ENCODE results near the gene PTH. TPM values are rescaled to one million over a fixed set of nuclear protein-coding genes. Genes with fewer than 3 reads are reported as not detected.

PTH gene
- total RNA-seq = not detected in 2 replicates

GRCh38 chr11:13495929-13496328, at the start of gene PTH:
Gene PTH, minus strand, starts transcription at chr11:13495997. Its CDS starts 3,142 bp downstream, at chr11:13492855.
- intact Hi-C loops (cut with micrococcal nuclease) = no loop called here

GRCh38 chr11:13538044-13538443, 42.2 kb upstream of the PTH start:
- intact Hi-C loops (cut with micrococcal nuclease) = no loop called here

- intact Hi-C loops (cut with micrococcal nuclease) = no loop called here
Observed at GRCh38 chr11:13535819-13536218, 40.0 kb upstream of the PTH start.

- intact Hi-C loops (cut with micrococcal nuclease) = no loop called here
Observed at GRCh38 chr11:13534358-13534757, 38.6 kb upstream of the PTH start.

GRCh38 chr11:13525257-13525656, 29.5 kb upstream of the PTH start:
- intact Hi-C loops (cut with micrococcal nuclease) = no loop called here

GRCh38 chr11:13503393-13503792, 7.6 kb upstream of the PTH start:
- intact Hi-C loops (cut with micrococcal nuclease) = no loop called here

- intact Hi-C loops (cut with micrococcal nuclease) = no loop called here
Observed at GRCh38 chr11:13502492-13502891, 6.7 kb upstream of the PTH start.

GRCh38 chr11:13494051-13494450, 1.7 kb downstream of the PTH start:
- intact Hi-C loops (cut with micrococcal nuclease) = no loop called here

- intact Hi-C loops (cut with micrococcal nuclease) = loop anchor here (2.0 kb wide), 1 partner anchor 761 kb away; no protein-coding TSS in a partner anchor
Observed at GRCh38 chr11:13487661-13488030, 8.2 kb downstream of the PTH start.

- intact Hi-C loops (cut with micrococcal nuclease) = loop anchor here (2.0 kb wide), 1 partner anchor 762 kb away; no protein-coding TSS in a partner anchor
Observed at GRCh38 chr11:13486926-13487660, 8.7 kb downstream of the PTH start.

- intact Hi-C loops (cut with micrococcal nuclease) = no loop called here
Observed at GRCh38 chr11:13480198-13480597, 15.6 kb downstream of the PTH start.

GRCh38 chr11:13479688-13480087, 16.1 kb downstream of the PTH start:
- intact Hi-C loops (cut with micrococcal nuclease) = no loop called here

GRCh38 chr11:13475091-13475490, 20.7 kb downstream of the PTH start:
- intact Hi-C loops (cut with micrococcal nuclease) = no loop called here

GRCh38 chr11:13473013-13473722, 22.6 kb downstream of the PTH start:
- intact Hi-C loops (cut with micrococcal nuclease) = no loop called here

- intact Hi-C loops (cut with micrococcal nuclease) = loop anchor here (10.0 kb wide), 1 partner anchor 264 kb away; no protein-coding TSS in a partner anchor
Observed at GRCh38 chr11:13468750-13469149, 27.0 kb downstream of the PTH start.

GRCh38 chr11:13465909-13466371, 29.9 kb downstream of the PTH start:
- intact Hi-C loops (cut with micrococcal nuclease) = loop anchor here (10.0 kb wide), 1 partner anchor 261 kb away; no protein-coding TSS in a partner anchor

GRCh38 chr11:13463779-13464290, 32.0 kb downstream of the PTH start:
- intact Hi-C loops (cut with micrococcal nuclease) = loop anchor here (1.0 to 10.0 kb wide), 7 partner anchors 77 to 1621 kb away; partner anchors contain the start of genes BMAL1 and FAR1

- intact Hi-C loops (cut with micrococcal nuclease) = loop anchor here (1.0 to 10.0 kb wide), 7 partner anchors 76 to 1620 kb away; partner anchors contain the start of genes BMAL1 and FAR1
Observed at GRCh38 chr11:13462901-13463778, 32.7 kb downstream of the PTH start, which contains the start of gene BTBD10. Gene BTBD10, minus strand, starts transcription at chr11:13463222. Its CDS starts 18,098 bp downstream, at chr11:13445124.

- intact Hi-C loops (cut with micrococcal nuclease) = loop anchor here (2.0 to 10.0 kb wide), 5 partner anchors 75 to 1620 kb away; no protein-coding TSS in a partner anchor
Observed at GRCh38 chr11:13462311-13462900, 33.4 kb downstream of the PTH start.

- intact Hi-C loops (cut with micrococcal nuclease) = loop anchor here (5.0 to 10.0 kb wide), 4 partner anchors 74 to 1446 kb away; no protein-coding TSS in a partner anchor
Observed at GRCh38 chr11:13461291-13461690, 34.5 kb downstream of the PTH start.
